NK-92 (cell line): Measurements from ENCODE around the gene ETFB.
"Not testable (repeated sequence)": the region's sequence is repeated elsewhere in the genome, so short reads cannot be mapped to it uniquely, and the experiment has no call there.

Source experiments
- DNase-seq: peaks from one replicate; lab custom pipeline; 2025; ENCODE audit not compliant: unreplicated experiment; lab: John Stamatoyannopoulos, UW

The ETFB gene

GRCh38 chr19:51365965-51366388, at the start of gene ETFB:
Gene ETFB, minus strand, starts transcription at chr19:51366388. Its CDS starts 62 bp downstream, at chr19:51366326.
- no peak for DNase-seq

- DNase-seq: no peak
These were observed 49.0 kb upstream of the ETFB start for GRCh38 chr19:51415187-51415586.

- DNase-seq: no peak
These were observed 45.0 kb upstream of the ETFB start for GRCh38 chr19:51410950-51411748.

- no peak for DNase-seq
These were observed 41.4 kb upstream of the ETFB start for GRCh38 chr19:51407511-51408131.

DNA sequence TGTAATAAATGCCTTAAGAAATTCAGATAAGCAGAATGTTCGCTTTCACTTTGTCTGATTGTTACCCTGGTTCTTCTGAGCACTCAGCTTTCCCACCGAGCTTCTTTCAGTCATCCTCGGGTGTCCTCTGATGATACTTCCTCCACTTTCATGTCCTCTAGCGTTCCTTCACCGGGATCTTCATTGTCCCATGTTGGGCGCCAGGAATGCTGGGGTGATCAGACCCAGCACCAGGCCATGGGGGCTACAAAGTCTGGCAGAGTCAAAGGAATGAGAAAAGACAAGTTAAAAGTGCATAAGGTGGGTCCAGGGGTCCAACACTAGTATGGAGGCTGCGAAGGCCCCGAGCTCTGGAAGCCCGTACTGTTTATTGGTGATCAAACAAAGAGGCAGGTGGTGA, 35.9 kb upstream of the ETFB start:
- no peak for DNase-seq

DNA sequence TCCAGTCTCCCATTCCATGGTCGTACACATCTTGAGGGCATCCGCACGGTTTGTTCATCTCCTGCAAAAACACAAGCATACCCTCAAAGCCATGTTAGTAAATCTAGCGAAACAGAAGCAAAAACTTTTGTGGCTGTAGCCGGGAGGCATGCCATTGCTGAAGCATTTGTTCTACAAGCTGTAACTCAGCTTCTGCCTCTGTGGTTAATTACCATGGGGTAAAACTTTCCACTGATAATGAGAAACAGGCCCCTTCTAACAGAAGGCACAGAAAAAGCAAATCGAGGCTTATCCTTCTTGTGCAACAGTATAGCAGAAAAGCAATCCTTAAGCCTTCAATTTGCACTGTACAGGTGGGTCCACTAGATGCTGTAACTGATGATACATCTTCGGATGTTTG, 33.7 kb upstream of the ETFB start:
- DNase-seq: not testable (repeated sequence)

GRCh38 chr19:51399231-51399630, 33.0 kb upstream of the ETFB start:
- no peak for DNase-seq

DNA sequence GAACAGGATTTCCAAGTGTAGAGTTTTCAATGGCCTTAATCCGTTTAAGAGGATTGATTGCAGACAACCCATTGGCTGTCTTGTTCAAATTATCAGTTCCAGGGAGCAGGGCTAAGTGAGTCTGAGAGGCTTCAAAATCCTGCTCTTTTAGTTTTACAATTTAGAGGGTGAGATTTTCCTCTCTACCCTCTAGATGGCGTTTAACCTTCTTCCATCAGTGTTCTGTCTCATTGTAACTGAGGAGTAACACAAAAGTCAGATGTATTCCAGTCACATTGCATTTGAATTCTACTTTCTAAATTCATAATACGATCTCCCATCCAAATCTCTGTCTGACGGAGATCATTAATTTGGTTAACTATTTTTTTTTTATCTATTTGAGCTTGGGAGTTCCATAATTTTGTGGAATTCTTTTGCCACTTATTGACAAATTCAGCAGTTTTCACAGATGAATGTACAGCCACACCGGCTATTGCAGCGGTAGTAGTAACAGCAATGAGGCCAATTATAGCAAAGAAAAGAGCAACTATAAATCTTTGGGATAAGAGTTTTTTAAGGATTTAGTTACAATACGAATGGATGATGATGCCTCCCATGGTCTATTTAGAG, 32.0 kb upstream of the ETFB start:
- DNase-seq: no peak

GRCh38 chr19:51397453-51397852, 31.3 kb upstream of the ETFB start:
- not testable (repeated sequence) for DNase-seq

- no peak for DNase-seq
These were observed 30.0 kb upstream of the ETFB start for GRCh38 chr19:51396175-51396574.

DNA sequence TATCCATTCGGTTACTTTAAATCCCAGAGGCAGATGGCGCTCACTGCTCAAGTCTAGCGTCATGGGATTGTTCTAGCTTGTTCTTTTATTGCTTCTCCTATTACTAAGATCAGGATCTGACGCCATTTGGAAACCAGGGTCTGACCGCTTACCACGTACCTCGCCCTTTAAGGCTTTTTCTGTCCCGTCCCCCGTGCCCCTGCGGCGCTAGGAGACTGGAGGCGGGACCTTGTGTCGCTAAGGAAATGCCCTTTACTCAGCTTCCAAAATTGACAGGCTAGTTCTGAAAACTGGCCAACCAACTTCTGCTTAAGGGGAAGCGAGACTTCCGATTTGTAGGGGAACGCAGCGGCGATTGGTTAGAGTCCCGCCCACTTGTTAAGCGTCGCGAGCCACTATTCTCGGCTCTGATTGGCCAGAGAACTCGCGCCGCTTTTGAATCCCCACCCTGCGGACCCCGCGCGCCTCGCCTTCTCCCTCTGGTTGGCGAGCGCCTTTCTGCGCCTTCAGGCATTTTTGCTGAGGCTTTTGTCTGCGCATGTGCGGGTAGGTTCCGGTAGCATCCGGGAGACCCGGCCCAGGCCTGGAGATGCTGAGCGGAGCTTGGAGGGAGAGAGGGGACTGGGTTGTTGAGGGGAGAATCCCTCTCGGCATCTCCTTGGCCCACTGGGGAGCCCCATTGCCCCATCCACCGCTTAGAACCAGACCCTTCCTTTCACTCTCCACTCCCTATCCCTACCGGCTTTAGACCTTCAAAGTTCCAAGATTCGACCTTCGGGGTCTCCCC, 28.1 kb upstream of the ETFB start:
- peak; percentile 72 for DNase-seq

DNA sequence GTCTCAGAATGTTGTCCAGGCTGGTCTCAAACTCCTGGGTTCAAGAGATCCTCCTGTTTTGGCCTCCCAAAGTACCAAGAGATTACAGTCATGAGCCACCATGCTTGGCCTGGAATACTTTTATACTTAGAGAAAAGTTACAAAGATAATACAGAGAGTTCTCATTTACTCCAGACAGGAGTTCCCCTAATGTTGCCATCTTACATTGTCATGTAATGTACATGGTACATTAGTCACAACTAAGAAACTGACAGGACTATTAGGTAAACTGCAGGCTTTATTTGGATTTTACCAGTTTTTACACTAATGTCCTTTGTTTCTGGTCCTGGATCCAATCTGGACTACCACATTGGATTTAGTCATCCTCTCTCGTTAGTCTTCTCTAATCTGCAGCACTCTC, 26.5 kb upstream of the ETFB start:
- no peak for DNase-seq

GRCh38 chr19:51391073-51391611, 25.0 kb upstream of the ETFB start:
- DNase-seq: no peak

- DNase-seq: no peak
These were observed 23.0 kb upstream of the ETFB start for GRCh38 chr19:51389143-51389542.

DNA sequence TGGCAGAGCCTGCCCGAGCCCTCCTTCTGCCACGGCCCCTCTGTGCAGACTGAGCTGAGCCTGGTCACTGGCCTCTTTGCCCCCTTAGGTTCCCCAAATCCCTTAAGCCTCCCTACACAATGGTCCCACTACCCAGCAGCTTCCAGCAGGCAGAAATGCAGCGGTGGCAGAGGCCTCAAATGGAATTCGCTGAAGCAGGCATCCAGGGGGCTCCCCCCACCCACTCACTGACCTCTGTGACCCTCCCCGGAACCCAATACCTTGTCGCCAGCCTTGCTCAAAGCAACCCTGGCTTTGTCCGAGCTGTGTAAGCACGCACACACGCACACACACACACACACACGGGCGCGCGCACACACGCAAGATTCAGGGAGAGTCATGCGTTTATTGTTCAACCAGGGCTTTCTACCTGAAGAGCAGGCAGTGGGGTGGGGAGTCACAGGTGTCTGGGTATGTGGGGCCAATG, 21.8 kb upstream of the ETFB start, which contains the start of gene LIM2:
TSS of gene LIM2 (minus strand) at position 51 of the 466 bp plus-strand sequence. CDS start 531 bp downstream, outside the sequence.
- DNase-seq: no peak

DNA sequence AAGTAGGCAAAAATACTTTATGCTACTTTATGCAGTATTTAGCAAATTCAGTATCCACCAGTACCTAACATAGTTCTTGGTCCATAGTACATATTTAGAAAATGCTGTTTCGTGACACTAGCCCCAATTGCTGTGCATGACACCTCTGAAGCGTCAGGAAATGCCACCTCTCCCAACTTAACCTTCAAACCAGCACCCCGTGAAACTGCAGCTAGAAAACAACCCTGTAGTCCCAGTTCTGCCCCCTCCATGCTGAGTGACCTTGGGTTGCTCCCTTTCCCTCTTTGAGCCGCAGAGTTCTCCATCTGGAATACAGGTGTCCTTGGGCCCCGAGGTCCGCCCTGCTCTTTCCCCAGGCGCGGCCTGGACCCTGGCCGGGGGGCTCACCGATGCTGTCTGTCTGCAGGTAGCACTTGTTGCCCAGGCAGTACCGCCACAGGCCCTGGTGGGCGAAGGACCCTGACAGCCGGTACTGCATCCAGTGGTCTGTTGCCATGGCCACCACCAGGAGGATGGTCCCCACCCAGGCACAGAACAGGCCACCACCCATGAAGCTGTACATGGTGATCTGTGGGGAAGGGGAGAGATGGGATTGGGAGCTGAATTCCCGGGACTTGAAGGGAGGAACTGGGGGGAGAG, 20.8 kb upstream of the ETFB start:
- DNase-seq: no peak

DNA sequence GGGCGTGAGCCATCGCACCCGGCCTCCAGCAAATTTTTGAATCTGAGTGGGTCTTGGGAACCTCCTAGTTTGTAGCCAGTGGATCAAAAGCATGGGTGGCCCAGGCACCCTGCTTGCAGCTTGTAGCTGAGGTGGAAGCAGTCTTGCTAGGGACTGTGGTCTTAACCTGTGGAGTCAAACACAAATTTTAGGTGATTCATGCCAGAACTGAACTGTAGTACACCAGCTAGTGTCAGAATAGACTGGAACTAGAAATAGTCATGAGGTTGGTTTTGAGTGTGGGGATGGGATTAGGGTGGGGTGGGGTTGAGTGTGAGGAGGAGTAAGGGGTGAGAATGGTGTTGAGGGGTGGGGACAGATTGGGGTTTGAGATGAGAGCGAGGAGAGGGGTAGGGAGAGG, 15.8 kb upstream of the ETFB start:
- DNase-seq: no peak

- no peak for DNase-seq
These were observed 14.2 kb upstream of the ETFB start for GRCh38 chr19:51380379-51380778.

DNA sequence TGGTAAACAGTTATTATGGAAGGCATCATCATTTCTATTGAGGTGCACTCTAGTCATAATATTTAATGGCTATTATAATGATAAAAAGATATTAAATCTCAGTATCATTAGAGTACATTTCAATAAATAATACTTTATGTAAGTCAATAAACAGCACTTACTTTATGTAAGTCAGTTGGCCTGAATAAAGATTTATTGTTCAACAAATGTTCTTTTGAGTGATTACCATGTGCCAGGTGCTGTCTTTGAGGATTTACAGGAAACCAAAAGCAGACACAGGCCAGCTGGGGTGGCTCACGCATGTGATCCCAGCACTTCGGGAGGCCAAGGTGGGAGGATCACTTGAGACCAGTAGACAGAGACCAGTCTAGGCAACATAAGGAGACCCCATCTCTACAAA, 11.2 kb upstream of the ETFB start:
- no peak for DNase-seq

DNA sequence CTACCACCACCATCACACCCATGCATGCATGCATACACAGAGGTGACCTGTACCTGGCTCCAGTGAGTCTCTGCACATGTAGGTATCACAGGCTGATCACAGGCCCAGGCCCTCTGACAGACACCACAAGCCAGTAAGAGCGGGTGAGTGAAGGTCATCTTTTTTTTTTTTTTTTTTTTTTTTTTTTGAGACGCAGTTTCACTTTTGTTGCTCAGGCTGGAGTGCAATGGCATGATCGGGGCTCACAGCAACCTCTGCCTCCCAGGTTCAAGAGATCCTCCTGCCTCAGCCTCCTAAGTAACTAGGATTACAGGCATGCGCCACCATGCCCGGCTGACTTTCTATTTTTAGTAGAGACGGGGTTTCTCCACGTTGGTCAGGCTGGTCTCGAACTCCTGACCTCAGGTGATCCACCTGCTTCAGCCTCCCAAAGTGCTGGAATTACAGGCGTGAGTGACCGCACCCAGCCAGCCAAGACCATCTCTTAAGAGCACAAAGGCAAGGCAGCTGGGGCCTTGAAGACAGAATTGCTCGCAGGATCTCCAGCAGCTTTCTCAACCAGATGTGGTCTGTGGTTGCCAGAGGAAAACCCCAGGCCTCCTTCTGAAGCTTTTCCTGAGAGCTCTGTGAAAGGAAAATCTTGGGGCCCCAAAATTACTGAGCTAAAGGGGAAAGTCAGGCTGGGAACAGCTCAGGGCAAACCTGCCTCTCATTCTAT, 9.5 kb upstream of the ETFB start:
- no peak for DNase-seq
